GM19043 (cell line): ENCODE measurements around the gene NR4A1.

ENCODE experiments used
- ATAC-seq: cut with Tn5 transposase; IDR thresholded peaks from one replicate; pipeline ENCODE4 v1.9.1; 2021; ENCODE audit warnings: low read depth; ENCODE audit not compliant: unreplicated experiment

Gene NR4A1

GRCh38 chr12:52056801-52057637, 5.8 kb downstream of the NR4A1 start:
- no peak for ATAC-seq

GRCh38 chr12:52057638-52058576, 6.7 kb downstream of the NR4A1 start:
- no peak for ATAC-seq

DNA sequence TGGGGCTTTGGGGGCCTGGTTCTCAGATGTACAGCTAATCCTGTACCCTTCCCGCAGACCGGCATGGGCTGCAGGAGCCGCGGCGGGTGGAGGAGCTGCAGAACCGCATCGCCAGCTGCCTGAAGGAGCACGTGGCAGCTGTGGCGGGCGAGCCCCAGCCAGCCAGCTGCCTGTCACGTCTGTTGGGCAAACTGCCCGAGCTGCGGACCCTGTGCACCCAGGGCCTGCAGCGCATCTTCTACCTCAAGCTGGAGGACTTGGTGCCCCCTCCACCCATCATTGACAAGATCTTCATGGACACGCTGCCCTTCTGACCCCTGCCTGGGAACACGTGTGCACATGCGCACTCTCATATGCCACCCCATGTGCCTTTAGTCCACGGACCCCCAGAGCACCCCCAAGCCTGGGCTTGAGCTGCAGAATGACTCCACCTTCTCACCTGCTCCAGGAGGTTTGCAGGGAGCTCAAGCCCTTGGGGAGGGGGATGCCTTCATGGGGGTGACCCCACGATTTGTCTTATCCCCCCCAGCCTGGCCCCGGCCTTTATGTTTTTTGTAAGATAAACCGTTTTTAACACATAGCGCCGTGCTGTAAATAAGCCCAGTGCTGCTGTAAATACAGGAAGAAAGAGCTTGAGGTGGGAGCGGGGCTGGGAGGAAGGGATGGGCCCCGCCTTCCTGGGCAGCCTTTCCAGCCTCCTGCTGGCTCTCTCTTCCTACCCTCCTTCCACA, 7.6 kb downstream of the NR4A1 start:
- ATAC-seq, result no peak

DNA sequence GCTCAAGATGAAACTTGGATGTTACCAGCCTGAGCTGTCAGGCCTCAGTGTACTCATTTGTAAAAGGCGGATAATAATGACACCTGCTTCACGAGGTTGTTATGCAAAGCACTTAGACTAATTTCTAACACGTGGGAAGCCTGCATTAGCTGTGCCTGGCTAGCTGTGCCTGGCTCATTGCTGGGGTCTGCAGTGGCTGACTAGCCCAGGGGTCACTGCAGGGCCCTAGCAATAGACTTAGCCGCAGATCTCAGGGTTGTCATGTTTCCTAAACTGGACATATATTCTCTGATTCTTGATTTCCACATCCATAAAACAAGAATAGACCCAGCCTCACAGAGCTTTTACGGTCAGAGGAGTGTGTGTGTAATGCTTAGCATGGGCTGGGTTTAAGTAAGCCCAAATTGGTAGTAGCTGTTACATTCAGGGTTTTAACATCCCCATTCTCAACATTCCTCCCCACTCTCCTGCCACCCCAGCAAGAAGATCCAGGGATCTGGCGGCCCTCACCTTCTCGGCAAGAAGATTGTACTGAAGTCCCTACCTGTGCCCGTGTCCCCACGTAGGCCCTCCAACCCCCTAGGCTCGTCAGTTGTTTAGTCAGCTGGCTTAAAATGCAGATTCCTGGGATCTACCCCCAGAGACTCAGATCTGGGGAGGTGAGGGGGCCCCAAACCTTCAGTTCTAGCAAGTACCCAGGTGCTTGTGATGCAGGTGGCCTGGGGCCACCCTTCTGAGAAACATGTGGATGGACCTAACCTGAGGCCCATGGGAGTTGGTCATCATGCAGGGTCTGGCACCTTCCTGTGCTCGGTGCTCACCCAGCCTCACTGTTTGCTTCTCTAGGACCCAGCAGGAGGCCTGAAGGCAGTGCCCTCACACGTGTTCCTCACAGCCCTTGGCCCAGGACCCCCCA, 8.6 kb downstream of the NR4A1 start:
- no peak for ATAC-seq

DNA sequence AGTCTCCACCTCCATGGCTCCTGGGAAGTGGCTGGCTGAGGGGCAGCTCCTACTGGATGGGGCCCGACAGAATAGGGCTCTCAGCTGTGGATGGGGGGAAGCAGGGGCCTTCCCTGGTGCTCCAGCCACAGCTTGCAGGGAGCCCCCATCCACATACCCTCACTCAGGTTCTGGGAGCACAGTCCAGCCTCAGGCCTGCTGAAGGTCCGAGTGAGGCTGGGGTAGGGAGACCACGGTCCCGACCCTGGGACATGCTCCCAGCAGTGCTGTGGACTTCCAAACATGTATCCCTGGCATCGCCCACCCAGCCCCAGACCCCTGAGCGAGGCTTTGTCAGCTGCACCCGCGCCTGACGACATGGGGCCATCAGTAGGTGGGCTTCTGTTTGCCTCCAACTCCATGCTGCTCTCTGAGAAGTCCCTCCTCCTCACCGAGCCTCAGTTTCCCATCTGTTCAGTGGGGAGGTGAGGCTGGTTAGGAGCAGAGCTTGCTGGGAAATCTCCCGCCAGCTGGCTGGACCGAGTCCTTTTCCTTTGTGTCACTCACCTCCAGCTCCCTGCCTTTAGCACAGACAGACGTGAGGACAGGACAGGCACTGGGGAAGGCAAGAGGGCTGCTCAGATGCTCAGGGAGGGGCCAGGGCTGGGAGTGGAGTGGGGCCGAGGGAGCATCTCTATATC, 9.4 kb downstream of the NR4A1 start:
- no peak for ATAC-seq

- no peak for ATAC-seq
These were observed 10.4 kb downstream of the NR4A1 start for GRCh38 chr12:52061470-52062166.

GRCh38 chr12:52062167-52063081, 11.2 kb downstream of the NR4A1 start:
- no peak for ATAC-seq

DNA sequence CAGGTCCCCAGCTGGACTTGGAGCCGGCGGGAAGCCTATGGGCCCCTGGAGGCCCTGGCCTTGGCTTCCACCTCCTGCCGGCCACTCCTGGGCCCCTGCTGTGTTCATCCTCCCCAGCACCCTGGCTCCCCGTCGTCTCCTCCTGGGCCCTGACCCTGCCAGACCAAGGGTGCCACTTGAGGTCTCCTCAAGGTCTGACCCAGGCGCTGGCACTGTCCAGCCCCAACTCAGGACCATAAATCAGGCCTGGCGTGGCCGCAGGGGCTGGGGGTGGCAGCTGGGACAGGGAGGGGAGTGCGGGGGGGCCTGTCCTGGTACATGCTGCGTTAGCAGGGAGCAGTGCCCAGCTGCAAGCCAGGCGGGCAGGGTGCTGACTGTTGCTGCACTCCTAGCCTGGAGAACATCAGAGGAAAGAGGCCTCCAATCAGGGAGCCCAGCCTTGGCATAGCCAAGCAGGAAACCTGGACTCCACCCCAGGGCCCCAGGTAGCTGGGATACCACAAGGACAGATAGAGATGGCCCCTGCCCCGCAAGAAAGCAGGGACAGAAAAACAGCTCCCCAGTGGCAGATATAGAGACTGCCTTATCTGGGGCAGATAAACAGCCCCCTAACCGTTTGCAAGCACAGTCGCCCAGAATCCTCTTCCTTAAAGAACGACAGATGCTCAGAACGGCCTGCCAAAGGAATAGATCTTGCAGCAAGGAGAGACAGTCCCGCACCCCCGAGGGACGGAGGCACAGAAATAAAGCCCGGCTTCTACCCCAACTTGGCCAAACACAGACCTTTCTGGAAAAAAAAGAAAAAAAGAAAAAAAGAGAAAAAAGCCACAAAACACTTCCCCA, 12.1 kb downstream of the NR4A1 start:
- ATAC-seq, result no peak

DNA sequence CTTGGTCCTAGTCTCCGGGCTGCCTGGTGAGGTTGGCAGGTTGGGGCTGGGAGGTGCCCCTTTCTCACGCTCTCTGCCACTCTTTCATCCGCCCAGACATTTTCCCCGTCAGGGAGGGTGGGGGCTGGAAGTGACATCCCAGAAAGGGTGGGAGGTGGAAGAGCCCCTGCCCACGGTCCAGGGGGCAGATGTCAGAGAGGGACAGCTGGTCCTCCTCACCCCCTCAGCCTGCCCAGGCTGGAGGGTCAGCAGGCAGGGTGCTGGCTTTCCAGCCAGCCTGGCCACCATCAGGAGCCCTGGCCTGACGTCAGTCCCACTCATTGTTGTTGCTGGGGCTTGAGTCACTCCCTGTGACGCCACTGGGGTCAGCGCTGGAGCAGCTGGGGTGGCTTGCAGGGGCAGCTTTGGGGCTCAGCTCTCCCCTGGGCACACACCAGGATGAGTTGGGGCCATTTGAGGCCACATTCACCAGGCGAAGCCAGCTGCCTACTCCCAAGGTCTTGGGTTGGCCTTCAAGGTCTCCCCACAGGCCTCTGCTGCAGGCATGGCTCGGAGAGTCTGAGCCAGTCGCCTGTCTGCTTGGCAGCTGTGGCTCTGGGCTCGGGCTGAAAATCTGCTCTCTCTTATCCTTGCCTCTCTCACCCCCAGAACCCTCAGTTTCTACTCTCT, 12.9 kb downstream of the NR4A1 start:
- no peak for ATAC-seq

GRCh38 chr12:52066346-52067080, 15.3 kb downstream of the NR4A1 start:
- ATAC-seq, result no peak

DNA sequence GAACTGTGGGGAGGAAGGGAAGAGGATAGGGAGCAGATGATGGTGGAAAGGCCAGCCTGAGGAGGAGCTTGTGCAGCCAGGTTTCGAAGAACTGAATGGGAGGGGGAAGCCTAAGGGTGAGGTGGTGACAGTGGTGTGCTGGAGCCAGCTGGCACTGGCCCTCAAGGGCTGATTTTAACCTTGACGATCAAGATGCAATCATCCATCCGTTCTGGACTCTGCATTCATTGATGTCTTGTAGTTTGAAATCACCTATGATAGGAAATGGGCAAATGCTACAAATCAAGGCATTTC, 15.8 kb downstream of the NR4A1 start:
- no peak for ATAC-seq

DNA sequence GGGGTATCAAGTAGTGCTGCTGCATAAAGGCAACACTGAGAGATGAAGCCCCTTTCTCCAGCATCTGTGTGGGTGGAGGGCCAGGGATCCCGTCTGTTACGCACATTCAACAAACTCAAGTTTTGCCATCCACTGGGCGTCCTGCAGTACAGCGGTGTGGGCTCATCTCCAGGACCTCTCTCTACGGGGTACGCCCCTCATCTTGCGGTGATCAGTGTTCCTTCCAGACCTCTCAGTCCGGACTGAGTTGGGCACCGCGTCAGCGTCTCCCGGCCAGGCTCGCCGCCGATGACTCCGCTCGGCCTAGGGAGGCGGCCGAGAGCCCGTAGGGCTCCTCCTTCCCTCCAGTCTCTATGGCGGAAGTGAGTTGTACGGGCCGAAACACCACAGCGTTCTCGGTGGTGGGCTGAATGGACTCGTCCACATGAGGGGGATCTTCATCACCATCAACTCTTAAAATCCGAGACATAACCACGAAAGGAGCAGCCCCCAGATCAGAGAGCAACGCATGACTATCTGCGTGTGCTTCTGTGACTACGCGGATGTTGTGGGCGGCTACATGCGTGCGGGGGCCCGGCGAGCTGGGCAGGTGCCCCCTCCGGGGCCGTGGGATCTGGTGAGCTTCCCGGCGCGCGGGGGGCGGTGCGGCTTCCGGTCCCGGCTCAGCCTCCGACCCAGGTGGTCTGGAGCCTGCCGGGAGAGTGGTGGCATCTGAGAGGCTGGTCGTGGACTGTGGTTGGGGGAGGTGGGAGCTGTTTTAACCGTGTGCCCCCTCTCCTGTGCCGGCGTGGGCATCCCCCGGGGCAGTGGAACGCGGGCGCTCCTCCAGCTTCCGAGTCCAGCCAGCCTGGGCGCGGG, 18.3 kb downstream of the NR4A1 start, which contains the start of gene ATG101:
TSS of gene ATG101 (plus strand) at position 652 of the 858 bp plus-strand sequence. CDS start 3,673 bp downstream, outside the sequence.
- ATAC-seq, result peak; percentile 94

DNA sequence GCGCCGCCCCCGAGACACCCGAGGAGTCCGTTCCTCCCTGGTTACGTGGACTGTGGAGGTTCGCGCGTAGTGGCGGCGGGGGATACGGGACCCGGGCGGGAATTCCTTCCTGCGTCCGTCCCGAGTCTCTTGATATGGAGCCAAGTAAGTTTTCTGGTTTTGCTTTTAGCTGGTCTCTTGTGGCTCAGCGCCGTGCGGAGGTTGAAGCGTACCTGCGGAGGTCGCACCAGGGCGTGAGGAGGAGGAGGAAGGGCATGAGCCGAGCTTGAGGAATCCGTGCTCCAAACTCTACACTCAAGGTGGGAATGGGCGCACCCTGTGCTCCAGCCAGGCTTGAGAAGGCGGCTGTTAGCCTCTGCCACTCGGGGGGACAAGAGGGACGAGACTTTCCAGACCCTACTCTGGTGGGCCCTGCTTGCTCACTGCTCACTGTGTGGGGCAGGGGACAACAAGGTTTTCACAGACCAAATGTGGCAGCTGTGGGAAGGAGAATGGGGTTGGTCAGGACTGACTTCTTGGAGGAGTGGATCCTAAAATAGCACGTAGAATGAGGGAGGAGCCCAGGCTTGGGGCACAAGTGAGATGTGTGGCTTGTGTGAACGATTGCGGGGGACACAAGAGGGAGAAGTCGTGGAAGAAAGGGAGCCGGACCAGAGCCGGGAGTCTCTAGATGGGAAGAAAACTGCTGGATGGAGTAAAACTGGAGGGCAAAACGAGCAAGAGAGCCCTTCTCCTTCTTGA, 19.1 kb downstream of the NR4A1 start:
- ATAC-seq, result no peak
